DOHH2 (cell line): ENCODE measurements around the gene MZF1.
A peak's percentile ranks its signal among the peaks of the same experiment; 100 is the strongest.

Experiments
- H3F3A ChIP-seq: fragments of 200-600 bp; sonication (generic), shearing (Covaris generic); 2 replicates; pipeline ENCODE4 v1.6.0; 2016; ENCODE audit warnings: antibody characterized with exemption, mild to moderate bottlenecking; ENCODE audit not compliant: control insufficient read depth, insufficient read depth
- H3K27ac ChIP-seq: fragments of 200-600 bp; sonication (generic); 2 replicates; pipeline ENCODE4 v1.5.1; 2014; ENCODE audit warnings: low read depth, mild to moderate bottlenecking, low read length, moderate library complexity
- H3K27me3 ChIP-seq: fragments of 200-600 bp; sonication (generic); 2 replicates; pipeline ENCODE4 v1.6.1; 2014; ENCODE audit warnings: mild to moderate bottlenecking, low read length, mixed read lengths; ENCODE audit not compliant: control insufficient read depth
- H3K36me3 ChIP-seq: fragments of 200-600 bp; sonication (generic); 2 replicates; pipeline ENCODE4 v1.6.1; 2014; ENCODE audit warnings: mild to moderate bottlenecking, low read length, moderate library complexity, mixed read lengths; ENCODE audit not compliant: control insufficient read depth
- H3K4me1 ChIP-seq: fragments of 200-600 bp; sonication (generic); 2 replicates; pipeline ENCODE4 v1.6.1; 2014; ENCODE audit warnings: mild to moderate bottlenecking, low read length, mixed read lengths; ENCODE audit not compliant: control insufficient read depth
- H3K4me2 ChIP-seq: fragments of 200-600 bp; sonication (generic); 2 replicates; pipeline ENCODE4 v1.6.0; 2014; ENCODE audit warnings: mild to moderate bottlenecking, low read length, moderate library complexity
- H3K4me3 ChIP-seq: fragments of 200-600 bp; sonication (generic); 2 replicates; pipeline ENCODE4 v1.5.1; 2014; ENCODE audit warnings: mild to moderate bottlenecking, low read length, mixed read lengths
- H3K79me2 ChIP-seq: fragments of 200-600 bp; sonication (generic); 2 replicates; pipeline ENCODE4 v1.6.1; 2014; ENCODE audit warnings: mild to moderate bottlenecking, low read length, mixed read lengths; ENCODE audit not compliant: control insufficient read depth
- H3K9me2 ChIP-seq: fragments of 200-600 bp; sonication (generic); replicated peaks from 2 replicates; pipeline ENCODE4 v1.6.1; 2014; ENCODE audit warnings: mild to moderate bottlenecking, low read length, mixed read lengths; ENCODE audit not compliant: control insufficient read depth
- H3K9me3 ChIP-seq: fragments of 200-600 bp; sonication (generic); 2 replicates; pipeline ENCODE4 v1.6.1; 2014; ENCODE audit warnings: antibody characterized with exemption, low read length, mixed read lengths; ENCODE audit not compliant: control insufficient read depth, insufficient read depth
- H4K20me1 ChIP-seq: fragments of 200-600 bp; sonication (generic); 2 replicates; pipeline ENCODE4 v1.6.0; 2014; ENCODE audit warnings: low read depth, mild to moderate bottlenecking, antibody characterized with exemption, low read length, moderate library complexity; ENCODE audit not compliant: control insufficient read depth, insufficient read depth
- EZH2phosphoT487 ChIP-seq: fragments of 200-600 bp; sonication (generic); IDR thresholded peaks from 2 replicates; pipeline ENCODE4 v1.6.1; 2017; ENCODE audit warnings: borderline replicate concordance, mild to moderate bottlenecking, antibody characterized with exemption, low read length, moderate library complexity, mixed read lengths
- TF ChIP-seq, protein P1 (sequence below): fragments of 200-600 bp; sonication (generic); IDR thresholded peaks from one replicate; pipeline ENCODE4 v1.5.1; 2014; ENCODE audit warnings: antibody characterized with exemption, mild to moderate bottlenecking, low read depth, low read length; ENCODE audit not compliant: poor library complexity, severe bottlenecking

Gene MZF1

DNA sequence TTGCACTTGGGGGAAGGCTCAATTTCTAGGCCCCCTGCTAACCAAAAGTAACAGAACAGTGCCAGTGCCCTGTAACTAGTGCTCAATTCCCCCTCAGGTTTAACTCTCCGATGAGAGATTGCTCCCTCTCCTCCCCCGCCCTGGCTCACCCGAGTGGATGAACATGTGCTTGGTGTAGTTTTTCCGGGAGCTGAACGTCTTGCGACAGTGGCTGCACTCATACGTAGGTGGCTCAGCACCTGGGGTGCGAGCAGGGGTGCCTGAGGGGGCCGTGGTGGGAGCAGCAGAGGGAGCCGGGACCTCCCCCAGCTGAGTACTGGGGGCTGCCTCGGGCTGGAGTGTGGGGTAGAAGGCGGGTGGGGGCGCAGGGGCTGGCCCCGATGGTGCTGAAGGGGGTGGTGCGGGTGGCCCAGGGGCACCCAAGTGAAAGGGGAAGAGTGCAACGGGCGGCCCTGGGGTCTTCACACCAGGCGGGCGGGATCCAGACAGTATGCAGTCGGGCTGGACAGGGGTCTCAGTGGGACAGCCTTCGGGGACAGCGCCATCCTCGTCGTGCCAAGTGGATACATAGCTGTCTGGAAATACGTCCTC is 56.8 kb downstream of the MZF1 start:
- H3K9me2 ChIP-seq = no peaks in the 10 kb centered on the region
- H3K4me3 ChIP-seq = no peak overlapping the region
- H3K79me2 ChIP-seq = peaks cover 58% of the 10 kb centered on the region
- no peaks in the 10 kb centered on the region for H3K27me3 ChIP-seq
- peaks cover 11% of the 10 kb centered on the region for H3F3A ChIP-seq
- H4K20me1 ChIP-seq = no peaks in the 10 kb centered on the region
- peaks cover 28% of the 10 kb centered on the region for H3K36me3 ChIP-seq
- no peak overlapping the region for H3K27ac ChIP-seq
- H3K4me1 ChIP-seq = peaks cover 41% of the 10 kb centered on the region
- H3K9me3 ChIP-seq = no peaks in the 10 kb centered on the region
- H3K4me2 ChIP-seq = peak overlapping the region; percentile 91
- TF ChIP-seq EZH2phosphoT487 = no peak
- TF ChIP-seq, protein P1, sequence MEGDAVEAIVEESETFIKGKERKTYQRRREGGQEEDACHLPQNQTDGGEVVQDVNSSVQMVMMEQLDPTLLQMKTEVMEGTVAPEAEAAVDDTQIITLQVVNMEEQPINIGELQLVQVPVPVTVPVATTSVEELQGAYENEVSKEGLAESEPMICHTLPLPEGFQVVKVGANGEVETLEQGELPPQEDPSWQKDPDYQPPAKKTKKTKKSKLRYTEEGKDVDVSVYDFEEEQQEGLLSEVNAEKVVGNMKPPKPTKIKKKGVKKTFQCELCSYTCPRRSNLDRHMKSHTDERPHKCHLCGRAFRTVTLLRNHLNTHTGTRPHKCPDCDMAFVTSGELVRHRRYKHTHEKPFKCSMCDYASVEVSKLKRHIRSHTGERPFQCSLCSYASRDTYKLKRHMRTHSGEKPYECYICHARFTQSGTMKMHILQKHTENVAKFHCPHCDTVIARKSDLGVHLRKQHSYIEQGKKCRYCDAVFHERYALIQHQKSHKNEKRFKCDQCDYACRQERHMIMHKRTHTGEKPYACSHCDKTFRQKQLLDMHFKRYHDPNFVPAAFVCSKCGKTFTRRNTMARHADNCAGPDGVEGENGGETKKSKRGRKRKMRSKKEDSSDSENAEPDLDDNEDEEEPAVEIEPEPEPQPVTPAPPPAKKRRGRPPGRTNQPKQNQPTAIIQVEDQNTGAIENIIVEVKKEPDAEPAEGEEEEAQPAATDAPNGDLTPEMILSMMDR = no peak

DNA sequence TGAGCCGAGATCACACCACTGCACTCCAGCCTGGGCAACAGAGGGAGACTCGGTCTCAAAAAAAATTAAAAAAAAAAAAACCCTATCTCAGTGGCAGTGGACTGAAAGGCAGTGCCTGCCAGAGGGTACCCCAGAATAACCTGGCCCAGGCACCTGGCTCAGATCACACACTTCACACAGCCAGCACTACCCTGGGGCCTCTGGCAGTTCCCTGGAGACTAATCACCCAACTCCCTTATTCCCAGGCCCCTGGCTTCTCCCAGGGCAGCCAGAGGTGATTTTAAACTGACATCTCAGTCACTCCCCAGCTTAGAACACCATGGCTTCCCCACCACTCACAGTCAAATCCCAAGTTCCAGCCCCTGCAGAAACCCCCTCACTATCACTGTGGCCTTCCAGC is 57.9 kb downstream of the MZF1 start:
- peak overlapping the region; percentile 3; the same call in 1 of the 2 replicates for H3K27ac ChIP-seq

DNA sequence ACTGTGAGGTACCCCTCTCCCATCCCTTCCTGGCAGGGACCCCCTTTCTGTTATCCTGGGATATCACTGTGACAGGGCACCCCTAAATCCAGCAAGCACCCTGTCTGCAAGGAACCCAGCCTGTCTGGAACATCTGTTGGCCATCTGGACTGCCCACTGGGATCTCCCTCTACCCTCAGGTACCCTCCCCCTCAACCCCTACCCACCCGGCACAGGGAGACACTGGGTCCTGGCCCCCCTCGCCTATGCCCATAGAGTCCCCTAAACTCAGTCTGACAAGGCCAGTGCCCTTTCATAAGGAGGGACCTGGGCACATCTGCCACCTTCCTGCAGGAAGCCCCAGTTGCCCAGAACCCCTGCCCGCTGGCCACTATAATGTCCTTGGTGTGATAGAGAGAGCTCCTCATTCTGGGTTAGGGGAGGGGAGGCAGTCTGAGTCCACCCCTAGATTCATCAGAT is 58.5 kb downstream of the MZF1 start:
- TF ChIP-seq, protein P1 = no peak
- no peak for TF ChIP-seq EZH2phosphoT487

More for the DNA sequence above, 57.9 kb downstream of the MZF1 start:
- Histone ChIP-seq H3F3A (peaks cover 8% of the 10 kb centered on the region), H3K79me2 (peaks cover 54% of the 10 kb centered on the region), H3K4me1 (peaks cover 37% of the 10 kb centered on the region), H3K9me3 (no peaks in the 10 kb centered on the region), H3K9me2 (no peaks in the 10 kb centered on the region), H3K27me3 (no peaks in the 10 kb centered on the region), H4K20me1 (no peaks in the 10 kb centered on the region), H3K4me2 (peak overlapping the region; percentile 91), H3K36me3 (peaks cover 28% of the 10 kb centered on the region), H3K4me3 (peak overlapping the region; percentile 87)
- TF ChIP-seq, protein P1 = no peak

More for the DNA sequence above, 58.5 kb downstream of the MZF1 start:
- peaks cover 35% of the 10 kb centered on the region for H3K4me1 ChIP-seq
- H3K4me2 ChIP-seq = peak overlapping the region; percentile 91
- peak overlapping the region; percentile 87 for H3K4me3 ChIP-seq
- H3K9me2 ChIP-seq = no peaks in the 10 kb centered on the region
- H3K9me3 ChIP-seq = no peaks in the 10 kb centered on the region
- H3K79me2 ChIP-seq = peaks cover 52% of the 10 kb centered on the region
- no peaks in the 10 kb centered on the region for H4K20me1 ChIP-seq
- peaks cover 28% of the 10 kb centered on the region for H3K36me3 ChIP-seq
- peaks cover 6% of the 10 kb centered on the region; the same call in 1 of the 2 replicates for H3F3A ChIP-seq
- H3K27me3 ChIP-seq = no peaks in the 10 kb centered on the region
- peak overlapping the region; percentile 51 for H3K27ac ChIP-seq
